AG04449 (cell line): ENCODE measurements around the gene PMP22.

Experiments
- CTCF ChIA-PET: fragments of 350-600 bp; formaldehyde crosslinking; extraction: SDS; loops from one replicate; lab custom pipeline; 2021; ENCODE audit warnings: antibody characterized with exemption; lab: Yijun Ruan, JAX
- POLR2A ChIA-PET: fragments of 400-600, 350-600 bp; formaldehyde crosslinking; extraction: SDS; loops from one replicate; lab custom pipeline; 2020; ENCODE audit warnings: antibody characterized with exemption, inconsistent platforms; lab: Yijun Ruan, JAX
- DNase-seq: peaks from one replicate; pipeline ENCODE4 v3.0.0-alpha.2; 2010; ENCODE audit warnings: low read depth, low spot score
- H3K4me3 ChIP-seq: 2 replicates; pipeline ENCODE4 v1.5.1; 2011; ENCODE audit warnings: low read depth, mild to moderate bottlenecking, control low read depth, low read length
- CTCF ChIP-seq: IDR thresholded peaks from one replicate; pipeline ENCODE4 v1.5.1; 2011; ENCODE audit warnings: mild to moderate bottlenecking, moderate library complexity, low read length, control low read depth, inconsistent platforms; ENCODE audit not compliant: insufficient read depth; ENCODE audit errors: missing control alignments

The PMP22 gene

GRCh38 chr17:15303851-15304250, 38.7 kb upstream of the PMP22 start:
- ChIA-PET POLR2A (no interaction called here), CTCF (no interaction called here)
- H3K4me3 ChIP-seq, result no peak overlapping the region
- no peak for TF ChIP-seq CTCF
- no peak for DNase-seq

GRCh38 chr17:15303268-15303667, 38.1 kb upstream of the PMP22 start:
- no peak for DNase-seq
- POLR2A ChIA-PET, result no interaction called here
- TF ChIP-seq CTCF, result no peak
- no peak overlapping the region for H3K4me3 ChIP-seq
- CTCF ChIA-PET, result no interaction called here

- ChIA-PET POLR2A (no interaction called here), CTCF (interaction anchor here (1.5 kb wide), 1 partner anchor 44 kb away, joined by 3 read pairs; no protein-coding TSS in a partner anchor)
- no peak overlapping the region for H3K4me3 ChIP-seq
- TF ChIP-seq CTCF, result no peak
- no peak for DNase-seq
Observed at GRCh38 chr17:15301845-15302244, 36.7 kb upstream of the PMP22 start.

GRCh38 chr17:15298176-15298575, 33.0 kb upstream of the PMP22 start:
- H3K4me3 ChIP-seq, result no peak overlapping the region
- ChIA-PET POLR2A (no interaction called here), CTCF (no interaction called here)
- DNase-seq, result no peak
- TF ChIP-seq CTCF, result no peak

GRCh38 chr17:15293558-15293957, 28.4 kb upstream of the PMP22 start:
- POLR2A ChIA-PET, result no interaction called here
- CTCF ChIA-PET, result no interaction called here
- H3K4me3 ChIP-seq, result no peak overlapping the region
- TF ChIP-seq CTCF, result no peak
- no peak for DNase-seq

GRCh38 chr17:15291674-15292361, 26.7 kb upstream of the PMP22 start:
- CTCF ChIA-PET, result interaction anchor here (0.9 kb wide), 1 partner anchor 28 kb away, joined by 3 read pairs; no protein-coding TSS in a partner anchor

More at GRCh38 chr17:15291674-15292361, 26.7 kb upstream of the PMP22 start:
- H3K4me3 ChIP-seq, result no peak overlapping the region
- POLR2A ChIA-PET, result interaction anchor here (0.5 kb wide), 1 partner anchor 113 kb away, joined by 4 read pairs; no protein-coding TSS in a partner anchor
- TF ChIP-seq CTCF, result no peak
- DNase-seq, result no peak
